ENCODE measurements around the gene UBL4A. TPM values are rescaled to one million over a fixed set of nuclear protein-coding genes. Genes with fewer than 3 reads are reported as not detected.

The UBL4A gene
- total RNA-seq, 4 donors from 2014 or later: 32.9 to 63.4 (median 41.3) TPM

GRCh38 chrX:154515966-154516655 is 29.7 kb upstream of the UBL4A start, which contains the start of gene FAM3A:
TSS of gene FAM3A (minus strand) at chrX:154516232. CDS start at chrX:154515772, 460 bp downstream.
- H3K9me3 ChIP-seq: no peaks in the 10 kb centered on the region
- H3K27ac ChIP-seq: peak within 1 kb of the TSS; percentile 84 to 87 (median 87)
- 10% methylated on average over 2 of the region's 59 CpGs; no CpG with 5 or more reads in 1 of the 2 donors for WGBS, 2 donors
- TF ChIP-seq CTCF (IDR thresholded peaks at IDR 0.05) (no peak), POLR2A (IDR thresholded peaks at IDR 0.05) (peak; percentile 52 to 89)
- peak; percentile 91 to 94 for DNase-seq
- H3K4me1 ChIP-seq: peaks cover 5 to 10% of the 10 kb centered on the region in 2 donors
- peak within 1 kb of the TSS in 2 of 3 donors; percentile 47 to 57 for H3K4me3 ChIP-seq (replicated peaks in 1 of 3)
- intact Hi-C loops (cut with DNase I): no loop called here
- H3K36me3 ChIP-seq: no peaks in the 10 kb centered on the region
- H3K27me3 ChIP-seq: no peaks in the 10 kb centered on the region

- TF ChIP-seq POLR2A (IDR thresholded peaks at IDR 0.05) (peak in 1 of 2 donors; percentile 15), CTCF (IDR thresholded peaks at IDR 0.05) (no peak)
- peak overlapping the region in 2 of 3 donors; percentile 47 to 57 for H3K4me3 ChIP-seq (replicated peaks in 1 of 3)
Observed at GRCh38 chrX:154515090-154515965, 28.9 kb upstream of the UBL4A start.

GRCh38 chrX:154513716-154514115 is 27.3 kb upstream of the UBL4A start:
- TF ChIP-seq CTCF (IDR thresholded peaks at IDR 0.05) (no peak), POLR2A (IDR thresholded peaks at IDR 0.05) (no peak)
- H3K9me3 ChIP-seq: no peaks in the 10 kb centered on the region
- H3K36me3 ChIP-seq: no peaks in the 10 kb centered on the region
- 98% methylated on average over 2 of the region's 2 CpGs for WGBS, 2 donors
- DNase-seq: no peak
- H3K4me3 ChIP-seq (replicated peaks in 1 of 3): no peak overlapping the region
- intact Hi-C loops (cut with DNase I): no loop called here
- H3K27ac ChIP-seq: no peak overlapping the region
- H3K4me1 ChIP-seq: peaks cover 5 to 10% of the 10 kb centered on the region in 2 donors
- no peaks in the 10 kb centered on the region for H3K27me3 ChIP-seq

More at GRCh38 chrX:154515090-154515965, 28.9 kb upstream of the UBL4A start:
- 33 to 41% methylated on average over 13 to 16 of the region's 34 CpGs for WGBS, 2 donors
- Histone ChIP-seq H3K36me3 (no peaks in the 10 kb centered on the region), H3K4me1 (peaks cover 5 to 10% of the 10 kb centered on the region in 2 donors), H3K27ac (peak overlapping the region; percentile 74 to 87 (median 84)), H3K27me3 (no peaks in the 10 kb centered on the region), H3K9me3 (no peaks in the 10 kb centered on the region)
- intact Hi-C loops (cut with DNase I): no loop called here
- DNase-seq: peak; percentile 50 to 55

- Histone ChIP-seq H3K4me3 (replicated peaks in 1 of 3) (no peak overlapping the region), H3K4me1 (peaks cover 5 to 10% of the 10 kb centered on the region in 2 donors), H3K9me3 (no peaks in the 10 kb centered on the region), H3K27ac (no peak overlapping the region), H3K36me3 (no peaks in the 10 kb centered on the region), H3K27me3 (no peaks in the 10 kb centered on the region)
- intact Hi-C loops (cut with DNase I): no loop called here
- TF ChIP-seq CTCF (IDR thresholded peaks at IDR 0.05): no peak
- no peak for TF ChIP-seq POLR2A (IDR thresholded peaks at IDR 0.05)
- DNase-seq: no peak
- 97% methylated on average over 11 to 15 of the region's 16 CpGs for WGBS, 2 donors
Observed at GRCh38 chrX:154512879-154513553, 26.6 kb upstream of the UBL4A start.

Data from thyroid gland (tissue), 4 donors.